ENCODE results near the gene SIGLEC11.

- TF ChIP-seq EZH2 (IDR thresholded peaks at IDR 0.05; ENCODE audit: low read length, unreplicated experiment): no peak
- no peak for TF ChIP-seq EZH2phosphoT487 (IDR thresholded peaks at IDR 0.05; ENCODE audit: borderline replicate concordance, low read length)
Measured at GRCh38 chr19:49983645-49984229, 22.8 kb upstream of the SIGLEC11 start.

Data from PC-3 (cell line).